Hepatocyte (in vitro differentiated cells): Measurements from ENCODE around the gene ACSS2. TPM values are rescaled to one million over a fixed set of nuclear protein-coding genes. Genes with fewer than 3 reads are reported as not detected.

ENCODE experiments used
- DNase-seq: peaks from one replicate; pipeline ENCODE4 v3.0.0-alpha.2; 2016; ENCODE audit warnings: low spot score
- H2AFZ ChIP-seq: fragments of 200-600 bp; sonication (generic); 2 replicates; pipeline ENCODE4 v1.6.0; 2016; ENCODE audit warnings: antibody characterized with exemption, mild to moderate bottlenecking
- H3K27ac ChIP-seq: fragments of 200-600 bp; sonication (generic); 2 replicates; pipeline ENCODE4 v1.5.1; 2016; ENCODE audit warnings: mild to moderate bottlenecking
- H3K27me3 ChIP-seq: fragments of 200-600 bp; sonication (generic); 2 replicates; pipeline ENCODE4 v1.6.1; 2016
- H3K36me3 ChIP-seq: fragments of 200-600 bp; sonication (generic); replicated peaks from 2 replicates; pipeline ENCODE4 v1.5.1; 2016; ENCODE audit warnings: low read depth; ENCODE audit not compliant: insufficient read depth
- H3K4me1 ChIP-seq: fragments of 200-600 bp; sonication (generic); 2 replicates; pipeline ENCODE4 v1.5.1; 2016; ENCODE audit warnings: mild to moderate bottlenecking, moderate library complexity; ENCODE audit not compliant: insufficient read depth
- H3K4me2 ChIP-seq: fragments of 200-600 bp; sonication (generic); 2 replicates; pipeline ENCODE4 v1.6.0; 2016
- H3K4me3 ChIP-seq: fragments of 200-600 bp; sonication (generic); 2 replicates; pipeline ENCODE4 v1.5.1; 2016; ENCODE audit warnings: mild to moderate bottlenecking
- H3K79me2 ChIP-seq: fragments of 200-600 bp; sonication (generic); 2 replicates; pipeline ENCODE4 v1.6.0; 2017; ENCODE audit warnings: mild to moderate bottlenecking
- H3K9me2 ChIP-seq: fragments of 200-600 bp; sonication (generic); replicated peaks from 2 replicates; pipeline ENCODE4 v1.6.0; 2017; ENCODE audit warnings: mild to moderate bottlenecking; ENCODE audit not compliant: insufficient read depth
- H3K9me3 ChIP-seq: fragments of 200-600 bp; sonication (generic); 2 replicates; pipeline ENCODE4 v1.5.1; 2016; ENCODE audit warnings: low read depth, mild to moderate bottlenecking
- H4K20me1 ChIP-seq: fragments of 200-600 bp; sonication (generic); 2 replicates; pipeline ENCODE4 v1.6.0; 2016; ENCODE audit warnings: mild to moderate bottlenecking; ENCODE audit not compliant: insufficient read depth, poor library complexity, severe bottlenecking
- CTCF ChIP-seq: fragments of 200-600 bp; sonication (generic); IDR thresholded peaks from 2 replicates; pipeline ENCODE4 v1.5.1; 2016; ENCODE audit warnings: antibody characterized with exemption, mild to moderate bottlenecking; ENCODE audit not compliant: poor library complexity
- EZH2 ChIP-seq: fragments of 200-600 bp; sonication (generic); IDR thresholded peaks from 2 replicates; pipeline ENCODE4 v1.6.1; 2016; ENCODE audit warnings: antibody characterized with exemption, mild to moderate bottlenecking, borderline replicate concordance
- EZH2phosphoT487 ChIP-seq: fragments of 200-600 bp; sonication (generic); IDR thresholded peaks from one replicate; pipeline ENCODE4 v1.6.1; 2018; ENCODE audit warnings: antibody characterized with exemption, mild to moderate bottlenecking, low read depth, moderate library complexity; ENCODE audit not compliant: unreplicated experiment, severe bottlenecking
- WGBS: methylation state at CpG from one replicate; pipeline ENCODE4 v1.1.6; 2016; ENCODE audit warnings: low lambda C conversion rate; ENCODE audit errors: missing lambda C conversion rate; 5-methylcytosine and 5-hydroxymethylcytosine counted together
- polyA plus RNA-seq: library from polyadenylated mRNA; unstranded; fragments of >200 nt; fragmentation: Nextera tagmentation; extraction: Ambion mirVana; gene quantifications from 2 replicates; pipeline ENCODE4 v1.2.1, GENCODE V29; 2016
- total RNA-seq: library from RNA; depleted of rRNA; stranded (reverse); fragments of >200 nt; gene quantifications from 2 replicates; pipeline ENCODE4 v1.2.3, GENCODE V29; 2014

Gene ACSS2
- total and polyA plus RNA-seq, 2 experiments from 2014 or later = 52.0 to 59.5 TPM

DNA sequence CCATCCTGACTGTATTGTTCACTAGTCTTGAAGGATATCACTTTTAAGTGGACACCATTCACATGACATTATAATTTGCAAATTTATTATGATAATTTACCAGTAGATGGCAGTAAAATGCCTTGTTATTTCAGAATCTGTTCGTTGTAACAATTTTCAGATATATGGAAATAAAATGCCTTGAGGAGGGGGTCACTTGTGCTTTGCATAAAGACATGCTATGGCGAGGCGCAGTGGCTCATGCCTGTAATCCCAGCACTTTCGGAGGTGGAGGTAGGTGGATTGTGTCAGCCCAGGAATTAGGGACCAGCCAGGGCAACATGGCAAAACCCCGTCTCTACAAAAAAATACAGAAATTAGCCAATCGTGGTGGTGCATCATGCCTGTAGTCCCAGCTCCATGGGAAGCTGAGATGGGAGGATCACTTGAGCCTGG, 41.9 kb upstream of the ACSS2 start:
- DNase-seq = peak; percentile 29
- Histone ChIP-seq H3K4me2 (no peak overlapping the region), H3K27ac (no peak overlapping the region), H3K4me3 (no peak overlapping the region), H3K9me3 (no peaks in the 10 kb centered on the region), H4K20me1 (no peaks in the 10 kb centered on the region), H3K4me1 (no peaks in the 10 kb centered on the region), H3K9me2 (no peaks in the 10 kb centered on the region), H2AFZ (no peak overlapping the region), H3K27me3 (no peaks in the 10 kb centered on the region), H3K36me3 (no peaks in the 10 kb centered on the region), H3K79me2 (no peaks in the 10 kb centered on the region)
- TF ChIP-seq CTCF = peak; percentile 52
- TF ChIP-seq EZH2 = no peak
- TF ChIP-seq EZH2phosphoT487 = no peak
- 67% methylated on average over 6 of the region's 6 CpGs for WGBS

GRCh38 chr20:34842143-34842542, 34.3 kb upstream of the ACSS2 start:
- Histone ChIP-seq H2AFZ (no peak overlapping the region), H3K9me2 (no peaks in the 10 kb centered on the region), H3K79me2 (no peaks in the 10 kb centered on the region), H4K20me1 (no peaks in the 10 kb centered on the region), H3K4me2 (no peak overlapping the region), H3K27me3 (no peaks in the 10 kb centered on the region), H3K9me3 (no peaks in the 10 kb centered on the region), H3K4me1 (no peaks in the 10 kb centered on the region), H3K4me3 (no peak overlapping the region), H3K27ac (no peak overlapping the region), H3K36me3 (no peaks in the 10 kb centered on the region)
- TF ChIP-seq EZH2 (no peak), EZH2phosphoT487 (no peak), CTCF (no peak)
- no peak for DNase-seq
- 60% methylated on average over 1 of the region's 2 CpGs for WGBS

DNA sequence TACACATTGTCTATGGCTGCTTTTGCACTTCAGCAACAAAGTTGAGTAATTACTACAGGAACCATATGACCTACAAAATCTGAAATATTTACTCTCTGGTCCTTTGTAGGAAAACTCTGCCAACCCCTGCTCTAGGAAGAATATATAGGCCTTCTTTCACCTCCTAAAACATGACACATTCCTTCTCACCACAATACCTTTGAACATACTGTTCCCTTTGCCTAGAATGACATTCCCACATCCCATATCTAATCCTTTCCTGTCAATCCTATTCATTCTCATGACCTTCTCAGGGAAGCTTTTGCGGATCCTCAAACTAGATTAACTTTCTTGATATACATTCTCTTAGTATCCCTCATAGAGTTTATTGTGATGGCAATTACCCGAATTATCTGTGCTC, 33.0 kb upstream of the ACSS2 start:
- WGBS = 98% methylated on average over 2 of the region's 2 CpGs
- no peaks in the 10 kb centered on the region for H3K9me3 ChIP-seq
- H3K9me2 ChIP-seq = no peaks in the 10 kb centered on the region
- no peaks in the 10 kb centered on the region for H3K79me2 ChIP-seq
- no peaks in the 10 kb centered on the region for H3K4me1 ChIP-seq
- no peak overlapping the region for H3K4me3 ChIP-seq
- no peak overlapping the region for H2AFZ ChIP-seq
- no peaks in the 10 kb centered on the region for H3K27me3 ChIP-seq
- H3K27ac ChIP-seq = no peak overlapping the region
- TF ChIP-seq CTCF (no peak), EZH2 (no peak), EZH2phosphoT487 (no peak)
- H3K4me2 ChIP-seq = no peak overlapping the region
- H3K36me3 ChIP-seq = no peaks in the 10 kb centered on the region
- DNase-seq = no peak
- no peaks in the 10 kb centered on the region for H4K20me1 ChIP-seq

DNA sequence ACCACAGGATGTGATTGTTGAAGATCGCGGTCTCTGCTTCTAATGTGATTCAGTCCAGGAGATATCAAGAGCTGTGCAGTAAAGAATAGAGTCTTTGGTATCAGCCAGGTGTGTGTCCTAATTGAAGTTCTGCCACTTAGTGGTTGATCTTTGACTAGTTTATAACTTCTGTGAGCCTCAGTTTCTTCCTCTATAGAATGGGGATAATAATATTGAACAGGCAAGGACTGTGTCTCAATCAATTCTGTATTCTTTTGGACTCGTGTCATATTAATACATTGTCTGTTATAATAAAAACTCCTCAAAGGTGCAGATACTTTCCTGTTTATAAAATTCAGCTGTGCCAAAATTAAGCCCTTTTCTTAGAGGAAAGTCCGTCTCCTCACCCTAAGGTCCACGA, 27.8 kb upstream of the ACSS2 start:
- Histone ChIP-seq H3K27ac (no peak overlapping the region), H3K36me3 (no peaks in the 10 kb centered on the region), H3K4me1 (no peaks in the 10 kb centered on the region), H3K9me2 (no peaks in the 10 kb centered on the region), H3K4me3 (no peak overlapping the region), H3K79me2 (no peaks in the 10 kb centered on the region), H4K20me1 (no peaks in the 10 kb centered on the region), H3K4me2 (no peak overlapping the region), H3K9me3 (no peaks in the 10 kb centered on the region), H3K27me3 (no peaks in the 10 kb centered on the region), H2AFZ (no peak overlapping the region)
- no peak for DNase-seq
- TF ChIP-seq EZH2 (no peak), CTCF (no peak), EZH2phosphoT487 (no peak)
- 96% methylated on average over 5 of the region's 5 CpGs for WGBS
